ENCODE results near the gene LLGL2. TPM values are rescaled to one million over a fixed set of nuclear protein-coding genes. Genes with fewer than 3 reads are reported as not detected.

Gene LLGL2
- total and polyA plus RNA-seq, 7 donors: 1.4 to 3.3 (median 1.5) TPM

GRCh38 chr17:75557852-75558665, 32.6 kb downstream of the LLGL2 start:
- DNase-seq (no peak), ATAC-seq (no peak)
- no peaks in the 10 kb centered on the region for H3K36me3 ChIP-seq (ENCODE audit: insufficient read depth in 1 of 2, low read depth in 1 of 2)
- 73 to 78% (median 77%) methylated on average over 18 of the region's 18 CpGs for WGBS, 3 donors
- TF ChIP-seq CTCF (IDR thresholded peaks at IDR 0.05): no peak
- H3K27ac ChIP-seq: no peak overlapping the region
- no peaks in the 10 kb centered on the region for H3K27me3 ChIP-seq (ENCODE audit: insufficient read depth in 3 of 3, low read length in 2 of 3)
- no peaks in the 10 kb centered on the region for H3K9me3 ChIP-seq
- no peaks in the 10 kb centered on the region for H3K4me1 ChIP-seq
- H3K4me3 ChIP-seq: no peak overlapping the region
- intact Hi-C loops (cut with DNase I): no loop called here

- Histone ChIP-seq H3K27me3 (ENCODE audit: insufficient read depth in 3 of 3, low read length in 2 of 3) (no peaks in the 10 kb centered on the region), H3K27ac (no peak overlapping the region), H3K36me3 (ENCODE audit: insufficient read depth in 1 of 2, low read depth in 1 of 2) (no peaks in the 10 kb centered on the region), H3K9me3 (no peaks in the 10 kb centered on the region), H3K4me3 (no peak overlapping the region), H3K4me1 (no peaks in the 10 kb centered on the region)
- no peak for TF ChIP-seq CTCF (IDR thresholded peaks at IDR 0.05)
- DNase-seq (no peak), ATAC-seq (no peak)
- 59 to 72% (median 60%) methylated on average over 26 to 37 of the region's 38 CpGs for WGBS, 3 donors
- intact Hi-C loops (cut with DNase I): no loop called here
These were observed 33.4 kb downstream of the LLGL2 start for GRCh38 chr17:75558666-75559530.

- H3K4me1 ChIP-seq: no peaks in the 10 kb centered on the region
- TF ChIP-seq CTCF (IDR thresholded peaks at IDR 0.05): no peak
- no peaks in the 10 kb centered on the region for H3K36me3 ChIP-seq (ENCODE audit: insufficient read depth in 1 of 2, low read depth in 1 of 2)
- intact Hi-C loops (cut with DNase I): no loop called here
- DNase-seq (no peak), ATAC-seq (no peak)
- no peaks in the 10 kb centered on the region for H3K9me3 ChIP-seq
- H3K27ac ChIP-seq: no peak overlapping the region
- no peak overlapping the region for H3K4me3 ChIP-seq
- 73 to 85% (median 84%) methylated on average over 7 to 9 of the region's 9 CpGs for WGBS, 3 donors
- H3K27me3 ChIP-seq (ENCODE audit: insufficient read depth in 3 of 3, low read length in 2 of 3): no peaks in the 10 kb centered on the region
These were observed 34.5 kb downstream of the LLGL2 start for GRCh38 chr17:75559958-75560533.

- no peak for DNase-seq
- no peak for ATAC-seq
- 62 to 80% (median 68%) methylated on average over 5 of the region's 5 CpGs for WGBS, 3 donors
- Histone ChIP-seq H3K36me3 (ENCODE audit: insufficient read depth in 1 of 2, low read depth in 1 of 2) (no peaks in the 10 kb centered on the region), H3K4me3 (no peak overlapping the region), H3K4me1 (no peaks in the 10 kb centered on the region), H3K9me3 (no peaks in the 10 kb centered on the region), H3K27ac (no peak overlapping the region), H3K27me3 (ENCODE audit: insufficient read depth in 3 of 3, low read length in 2 of 3) (peaks cover 0 to 1% (median 0%) of the 10 kb centered on the region in 3 donors)
- intact Hi-C loops (cut with DNase I): no loop called here
- no peak for TF ChIP-seq CTCF (IDR thresholded peaks at IDR 0.05)
These were observed 36.6 kb downstream of the LLGL2 start for GRCh38 chr17:75561927-75562603.

Data from psoas muscle (tissue), 8 donors.